Measurements from ENCODE around the gene SUGCT.

DNA sequence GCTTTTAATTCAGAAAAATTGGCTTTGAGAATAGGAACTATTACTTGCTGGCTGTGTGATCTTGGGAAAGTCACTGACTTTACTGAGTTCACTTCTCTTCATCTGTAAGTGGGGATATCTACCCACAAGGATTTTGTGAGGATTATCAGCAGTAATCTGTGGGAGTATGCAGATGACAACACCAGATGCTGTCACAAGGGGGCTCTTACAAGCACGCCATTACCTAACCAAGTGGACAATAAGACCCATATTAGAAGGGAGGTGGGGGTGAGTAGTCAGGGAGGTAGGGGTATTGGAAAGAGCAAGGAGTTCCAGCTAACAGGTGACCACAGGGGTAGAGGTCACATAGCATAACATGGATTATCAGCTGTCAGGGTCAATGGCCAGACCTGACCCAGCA, 569.4 kb downstream of the SUGCT start:
- TF ChIP-seq MAX (IDR thresholded peaks at IDR 0.05) (no peak), ZBTB7A (IDR thresholded peaks at IDR 0.05; ENCODE audit: low read depth) (no peak), TAF1 (IDR thresholded peaks at IDR 0.05; ENCODE audit: low read depth) (no peak), TCF12 (IDR thresholded peaks at IDR 0.05; ENCODE audit: low read depth) (no peak), REST (IDR thresholded peaks at IDR 0.05; ENCODE audit: low read depth) (no peak), EP300 (IDR thresholded peaks at IDR 0.05; ENCODE audit: borderline replicate concordance) (no peak), TEAD4 (IDR thresholded peaks at IDR 0.05) (no peak), FOXM1 (IDR thresholded peaks at IDR 0.05; ENCODE audit: borderline replicate concordance, low read depth) (no peak), EGR1 (IDR thresholded peaks at IDR 0.05) (no peak), CEBPB (IDR thresholded peaks at IDR 0.05) (no peak), RAD21 (IDR thresholded peaks at IDR 0.05; ENCODE audit: low read depth) (no peak)
- TF ChIP-seq, protein P1, sequence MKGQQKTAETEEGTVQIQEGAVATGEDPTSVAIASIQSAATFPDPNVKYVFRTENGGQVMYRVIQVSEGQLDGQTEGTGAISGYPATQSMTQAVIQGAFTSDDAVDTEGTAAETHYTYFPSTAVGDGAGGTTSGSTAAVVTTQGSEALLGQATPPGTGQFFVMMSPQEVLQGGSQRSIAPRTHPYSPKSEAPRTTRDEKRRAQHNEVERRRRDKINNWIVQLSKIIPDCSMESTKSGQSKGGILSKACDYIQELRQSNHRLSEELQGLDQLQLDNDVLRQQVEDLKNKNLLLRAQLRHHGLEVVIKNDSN (IDR thresholded peaks at IDR 0.05) = no peak

All from Ishikawa (cell line).